K562 (cell line): Measurements from ENCODE around the gene EPHB3. TPM values are rescaled to one million over a fixed set of nuclear protein-coding genes. Genes with fewer than 3 reads are reported as not detected.

Experiments used
- ATAC-seq: fragments of 200-7000 bp; cut with Tn5 transposase; 3 replicates; pipeline ENCODE4 v1.9.1; 2020; ENCODE audit warnings: moderate library complexity
- BruUV-seq: library from RNA; stranded (reverse); fragments of 400-500 nt; replicated peaks from 2 replicates; lab custom pipeline; 2021; lab: Mats Ljungman, UMichigan
- CTCF ChIA-PET: fragments of 300-600 bp; formaldehyde crosslinking; extraction: SDS; loops from one replicate; lab custom pipeline; 2021; ENCODE audit warnings: low intra/inter-chr PET ratio; lab: Yijun Ruan, JAX
- POLR2A ChIA-PET: fragments of 300-600, 350-650 bp; sonication (Branson Sonifier 250); formaldehyde crosslinking; extraction: SDS; loops from one replicate; lab custom pipeline; 2021; ENCODE audit warnings: antibody characterized with exemption, inconsistent platforms; lab: Yijun Ruan, JAX
- DNase-seq, 4 experiments: peaks; one replicate each; pipeline versions ENCODE4 v3.0.0 to v3.0.0-alpha.2; 2011 to 2018; ENCODE audit warnings: low spot score in 3 of 4, mixed read lengths in 3 of 4; ENCODE audit errors: extremely low read depth in 1 of 4
- FAIRE-seq: peaks from 2 replicates; lab custom pipeline; 2011; peaks lifted over from hg19 to GRCh38; lab: Jason Lieb, UNC
- H2AFZ ChIP-seq: 2 replicates; pipeline ENCODE4 v1.6.0; 2011; ENCODE audit warnings: low read depth, low read length, control low read depth, inconsistent platforms
- H3K27ac ChIP-seq: fragments of 200-600 bp; 3 replicates; pipeline ENCODE4 v1.8.0; 2011; ENCODE audit warnings: low read depth, mild to moderate bottlenecking, control low read depth, inconsistent platforms, low read length, moderate library complexity, mixed read lengths; ENCODE audit errors: extremely low read depth
- H3K27me3 ChIP-seq, 2 experiments: fragments of 300-600 bp in 1 of 2; 2 replicates in 1 of 2; 3 replicates in 1 of 2; pipeline versions ENCODE4 v1.6.0 to v1.8.0; 2011; ENCODE audit warnings: inconsistent platforms in 2 of 2, low read length in 2 of 2, mild to moderate bottlenecking in 1 of 2, mixed read lengths in 1 of 2, moderate library complexity in 1 of 2; ENCODE audit not compliant: control insufficient read depth in 2 of 2, insufficient read depth in 2 of 2
- H3K36me3 ChIP-seq: fragments of 300-600 bp; 3 replicates; pipeline ENCODE4 v1.8.0; 2011; ENCODE audit warnings: mild to moderate bottlenecking, low read length, inconsistent platforms; ENCODE audit not compliant: control insufficient read depth, insufficient read depth
- H3K4me1 ChIP-seq, 2 experiments: fragments of 200-600 bp in 1 of 2; replicated peaks in 1 of 2; 2 replicates in 1 of 2; 3 replicates in 1 of 2; pipeline versions ENCODE4 v1.5.1 to v1.8.0; 2011; ENCODE audit warnings: inconsistent platforms in 2 of 2, low read length in 2 of 2, mild to moderate bottlenecking in 1 of 2, mixed read lengths in 1 of 2, moderate library complexity in 1 of 2; ENCODE audit not compliant: control insufficient read depth in 2 of 2, insufficient read depth in 2 of 2
- H3K4me2 ChIP-seq: 2 replicates; pipeline ENCODE4 v1.6.1; 2011; ENCODE audit warnings: low read length, control low read depth, inconsistent platforms, mixed read lengths; ENCODE audit not compliant: insufficient read depth
- H3K4me3 ChIP-seq: fragments of 200-600 bp; sonication (generic), shearing (Covaris generic); 2 replicates; pipeline ENCODE4 v1.5.1; 2016; ENCODE audit warnings: control low read depth, inconsistent platforms
- H3K79me2 ChIP-seq: fragments of 200-600 bp; 3 replicates; pipeline ENCODE4 v1.8.0; 2011; ENCODE audit warnings: low read length, inconsistent platforms; ENCODE audit not compliant: control insufficient read depth, insufficient read depth
- H3K9ac ChIP-seq, 2 experiments: 2 replicates each; pipeline versions ENCODE4 v1.6.0 to v1.6.1; 2011; ENCODE audit warnings: low read depth in 2 of 2, low read length in 2 of 2, control low read depth in 1 of 2, inconsistent platforms in 1 of 2, mild to moderate bottlenecking in 1 of 2, mixed read lengths in 1 of 2; ENCODE audit not compliant: insufficient read depth in 1 of 2
- H3K9me1 ChIP-seq: one replicate; pipeline ENCODE4 v1.6.0; 2011; ENCODE audit warnings: inconsistent platforms, mild to moderate bottlenecking, low read length, moderate library complexity; ENCODE audit not compliant: control insufficient read depth, insufficient read depth
- H3K9me3 ChIP-seq: replicated peaks from 2 replicates; pipeline ENCODE4 v1.5.1; 2011; ENCODE audit warnings: low read depth, low read length, inconsistent platforms; ENCODE audit not compliant: control insufficient read depth, insufficient read depth
- H4K20me1 ChIP-seq: replicated peaks from 2 replicates; pipeline ENCODE4 v1.6.1; 2011; ENCODE audit warnings: low read length, inconsistent platforms, mixed read lengths; ENCODE audit not compliant: control insufficient read depth, insufficient read depth
- CAMTA2 ChIP-seq: fragments of 250-450 bp; sonication (Bioruptor Pico); conservative IDR thresholded peaks from 2 replicates; pipeline ENCODE4 v1.5.1; 2022
- CREB3 ChIP-seq: fragments of 450-650 bp; conservative IDR thresholded peaks from 2 replicates; pipeline ENCODE4 v1.6.1; 2016; ENCODE audit warnings: missing genetic modification characterization, low read depth, mild to moderate bottlenecking, missing compliant biosample characterization, moderate library complexity
- EGR1 ChIP-seq: fragments of 450-650 bp; conservative IDR thresholded peaks from 2 replicates; pipeline ENCODE4 v1.6.1; 2017; ENCODE audit warnings: mild to moderate bottlenecking
- KDM2B ChIP-seq: fragments of 250-450 bp; sonication (Bioruptor Pico); IDR thresholded peaks from 2 replicates; pipeline ENCODE4 v1.8.0; 2021; ENCODE audit warnings: mild to moderate bottlenecking, moderate library complexity
- KLF6 ChIP-seq: fragments of 250-450 bp; sonication (Bioruptor Pico); IDR thresholded peaks from 2 replicates; pipeline ENCODE4 v1.4.0; 2020; ENCODE audit warnings: mild to moderate bottlenecking, moderate library complexity, borderline replicate concordance
- ZNF830 ChIP-seq: fragments of 250-450 bp; sonication (Bioruptor Pico); IDR thresholded peaks from 2 replicates; pipeline ENCODE4 v1.5.0; 2021; ENCODE audit warnings: mild to moderate bottlenecking
- WGBS: fragments of 100-300 bp; shearing (Covaris generic); methylation state at CpG from one replicate; pipeline ENCODE4 v1.1.6; 2016; ENCODE audit warnings: low coverage, mixed read lengths; ENCODE audit not compliant: insufficient coverage; ENCODE audit errors: missing lambda C conversion rate; 5-methylcytosine and 5-hydroxymethylcytosine counted together
- in situ Hi-C: fragments of 300-500 bp; cut with MboI; formaldehyde crosslinking; loops from 4 replicates; pipeline ENCODE4 v1.15.0; 2018; ENCODE audit warnings: inconsistent platforms, mixed read lengths
- intact Hi-C: fragments of 100-400 bp; cut with micrococcal nuclease; formaldehyde crosslinking; loops from 2 replicates; pipeline ENCODE4 v1.14.2; 2022
- polyA plus RNA-seq, 8 experiments: library from polyadenylated mRNA; depleted of rRNA in 4 of 8; stranded (reverse) in 5 of 8; unstranded in 3 of 8; fragments of >200 nt; fragmentation: Nextera tagmentation in 2 of 8; fragmentation: Illumina TruSeq in 1 of 8; extraction: Ambion mirVana in 2 of 8; extraction: Trizol in 1 of 8; gene quantifications; 2 replicates each; pipeline versions ENCODE4 v1.2.1 to v1.2.3, GENCODE V29; 2011 to 2014; ENCODE audit warnings: inconsistent platforms in 1 of 8, missing spikeins in 1 of 8
- total RNA-seq, 7 experiments: library from RNA; depleted of rRNA in 6 of 7; stranded (reverse); fragments of >200 nt in 6 of 7; fragmentation: Illumina TruSeq in 2 of 7; extraction: Trizol in 2 of 7; gene quantifications; 2 replicates each; pipeline versions ENCODE4 v1.2.1 to v1.2.3, GENCODE V29; 2011 to 2021; ENCODE audit warnings: low replicate concordance in 1 of 7
- TF ChIP-seq, protein P1 (sequence below): sonication (generic); formaldehyde crosslinking; IDR thresholded peaks from 2 replicates; pipeline ENCODE4 v1.9.0; 2022; ENCODE audit warnings: mild to moderate bottlenecking, missing genetic modification reagents

EPHB3 gene
- total and polyA plus RNA-seq, 9 of the 15 experiments (the other 6 are each of a cell fraction or from before 2014, with no cell fraction given): not detected

DNA sequence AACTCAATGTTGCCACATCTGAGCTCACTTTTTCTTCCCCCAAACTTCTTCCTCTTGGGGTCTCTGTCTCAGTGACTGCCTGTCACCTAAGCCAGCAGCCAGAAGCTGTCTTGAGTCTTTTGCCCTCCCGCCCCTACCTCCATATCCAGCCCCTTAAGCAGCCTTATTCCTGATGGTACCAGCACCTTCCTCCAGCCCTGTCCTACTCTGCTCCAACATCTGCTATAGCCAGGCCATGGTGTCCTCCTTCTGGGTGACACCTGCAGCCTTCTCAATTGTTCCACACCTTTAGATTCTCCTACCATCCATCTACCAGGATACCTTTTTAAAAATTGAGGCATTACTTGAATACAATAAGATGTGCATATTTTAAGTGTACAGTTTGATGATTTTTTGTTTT is 53.8 kb downstream of the EPHB3 start:
- DNase-seq (no peak), FAIRE-seq (no peak), ATAC-seq (no peak)
- H3K27me3 ChIP-seq: peaks cover 26 to 75% of the 10 kb centered on the region in 2 experiments
- no peaks in the 10 kb centered on the region for H3K4me1 ChIP-seq
- H3K36me3 ChIP-seq: no peaks in the 10 kb centered on the region
- H3K79me2 ChIP-seq: no peaks in the 10 kb centered on the region
- POLR2A ChIA-PET: no interaction called here
- no peak overlapping the region for H3K4me2 ChIP-seq
- intact Hi-C loops (no loop called here), in situ Hi-C loops (no loop called here)
- H4K20me1 ChIP-seq: no peaks in the 10 kb centered on the region; the same call in 1 of the 2 replicates
- BruUV-seq: no TSS peak
- no peak overlapping the region for H2AFZ ChIP-seq
- no peaks in the 10 kb centered on the region for H3K9me1 ChIP-seq
- H3K9me3 ChIP-seq: no peaks in the 10 kb centered on the region
- no peak overlapping the region for H3K27ac ChIP-seq
- H3K4me3 ChIP-seq: no peak overlapping the region
- CTCF ChIA-PET: no interaction called here
- no peak overlapping the region for H3K9ac ChIP-seq
- WGBS: 0% methylated on average over 1 of the region's 1 CpG
- TF ChIP-seq ZNF830 (no peak), KLF6 (CRISPR knock-in tag) (no peak), CREB3 (no peak), CAMTA2 (CRISPR knock-in tag) (no peak), EGR1 (no peak), KDM2B (CRISPR knock-in tag) (no peak)
- TF ChIP-seq, protein P1, sequence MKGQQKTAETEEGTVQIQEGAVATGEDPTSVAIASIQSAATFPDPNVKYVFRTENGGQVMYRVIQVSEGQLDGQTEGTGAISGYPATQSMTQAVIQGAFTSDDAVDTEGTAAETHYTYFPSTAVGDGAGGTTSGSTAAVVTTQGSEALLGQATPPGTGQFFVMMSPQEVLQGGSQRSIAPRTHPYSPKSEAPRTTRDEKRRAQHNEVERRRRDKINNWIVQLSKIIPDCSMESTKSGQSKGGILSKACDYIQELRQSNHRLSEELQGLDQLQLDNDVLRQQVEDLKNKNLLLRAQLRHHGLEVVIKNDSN (CRISPR knock-in tag): no peak
